Fibroblast of pulmonary artery (primary cell): ENCODE data around the gene EEA1.

ENCODE experiments used
- DNase-seq: peaks from one replicate; pipeline ENCODE4 v3.0.0-alpha.2; 2010; ENCODE audit warnings: low read depth
- H3K4me3 ChIP-seq: replicated peaks from 2 replicates; pipeline ENCODE4 v1.5.1; 2011; ENCODE audit warnings: low read depth, mild to moderate bottlenecking, control low read depth, low read length, moderate library complexity
- TF ChIP-seq, protein P1 (sequence below): IDR thresholded peaks from 2 replicates; pipeline ENCODE4 v1.5.1; 2011; ENCODE audit warnings: mild to moderate bottlenecking, control low read depth, low read length, inconsistent platforms; ENCODE audit errors: missing control alignments

The EEA1 gene

DNA sequence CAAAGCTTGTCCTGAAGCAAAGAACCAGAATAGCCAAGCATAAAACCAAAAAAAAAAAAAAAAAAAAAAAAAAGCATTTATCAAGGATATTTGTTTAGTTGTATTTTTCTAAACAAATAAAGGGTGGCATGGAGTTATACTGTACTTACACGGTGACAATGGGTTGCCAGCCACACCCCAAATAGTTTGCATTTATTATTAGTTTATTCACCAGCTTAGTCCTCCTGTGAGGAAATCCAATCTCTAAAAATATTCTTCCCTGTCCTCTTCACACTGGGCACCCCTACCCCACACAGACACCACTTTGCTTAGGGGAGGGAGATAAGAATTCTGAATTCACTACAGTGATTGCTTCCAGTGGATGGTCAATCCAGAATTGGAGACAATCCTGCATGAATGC lies 207.4 kb downstream of the EEA1 start:
- no peak for DNase-seq
- H3K4me3 ChIP-seq = no peak overlapping the region
- TF ChIP-seq, protein P1, sequence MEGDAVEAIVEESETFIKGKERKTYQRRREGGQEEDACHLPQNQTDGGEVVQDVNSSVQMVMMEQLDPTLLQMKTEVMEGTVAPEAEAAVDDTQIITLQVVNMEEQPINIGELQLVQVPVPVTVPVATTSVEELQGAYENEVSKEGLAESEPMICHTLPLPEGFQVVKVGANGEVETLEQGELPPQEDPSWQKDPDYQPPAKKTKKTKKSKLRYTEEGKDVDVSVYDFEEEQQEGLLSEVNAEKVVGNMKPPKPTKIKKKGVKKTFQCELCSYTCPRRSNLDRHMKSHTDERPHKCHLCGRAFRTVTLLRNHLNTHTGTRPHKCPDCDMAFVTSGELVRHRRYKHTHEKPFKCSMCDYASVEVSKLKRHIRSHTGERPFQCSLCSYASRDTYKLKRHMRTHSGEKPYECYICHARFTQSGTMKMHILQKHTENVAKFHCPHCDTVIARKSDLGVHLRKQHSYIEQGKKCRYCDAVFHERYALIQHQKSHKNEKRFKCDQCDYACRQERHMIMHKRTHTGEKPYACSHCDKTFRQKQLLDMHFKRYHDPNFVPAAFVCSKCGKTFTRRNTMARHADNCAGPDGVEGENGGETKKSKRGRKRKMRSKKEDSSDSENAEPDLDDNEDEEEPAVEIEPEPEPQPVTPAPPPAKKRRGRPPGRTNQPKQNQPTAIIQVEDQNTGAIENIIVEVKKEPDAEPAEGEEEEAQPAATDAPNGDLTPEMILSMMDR = no peak

GRCh38 chr12:92721130-92721529 lies 208.0 kb downstream of the EEA1 start:
- DNase-seq = no peak
- TF ChIP-seq, protein P1 = no peak
- H3K4me3 ChIP-seq = no peak overlapping the region
